HG03135 (cell line): ENCODE measurements around the gene STIM2.

Experiments used
- ATAC-seq: cut with Tn5 transposase; IDR thresholded peaks from one replicate; pipeline ENCODE4 v1.9.1; 2021; ENCODE audit warnings: mild to moderate bottlenecking, moderate library complexity; ENCODE audit not compliant: unreplicated experiment

Gene STIM2

DNA sequence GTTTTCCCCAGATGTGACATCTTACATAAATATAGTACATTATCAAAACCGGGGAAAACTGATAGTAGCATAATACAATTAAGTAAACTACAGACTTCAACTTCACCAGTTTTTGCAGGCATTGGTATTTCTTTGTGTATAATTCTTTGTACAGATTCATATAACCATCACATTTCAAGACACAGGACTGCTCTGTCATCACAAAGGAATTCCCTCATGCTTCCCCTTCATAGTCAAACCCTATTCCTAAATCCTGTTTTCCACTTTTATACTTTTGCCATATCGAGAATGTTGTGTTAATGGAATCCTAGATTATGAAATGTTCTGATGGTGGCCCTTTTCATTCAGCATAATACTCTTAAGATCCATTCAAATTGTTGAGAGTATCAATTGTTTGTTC is 36.0 kb downstream of the STIM2 start:
- ATAC-seq = no peak

DNA sequence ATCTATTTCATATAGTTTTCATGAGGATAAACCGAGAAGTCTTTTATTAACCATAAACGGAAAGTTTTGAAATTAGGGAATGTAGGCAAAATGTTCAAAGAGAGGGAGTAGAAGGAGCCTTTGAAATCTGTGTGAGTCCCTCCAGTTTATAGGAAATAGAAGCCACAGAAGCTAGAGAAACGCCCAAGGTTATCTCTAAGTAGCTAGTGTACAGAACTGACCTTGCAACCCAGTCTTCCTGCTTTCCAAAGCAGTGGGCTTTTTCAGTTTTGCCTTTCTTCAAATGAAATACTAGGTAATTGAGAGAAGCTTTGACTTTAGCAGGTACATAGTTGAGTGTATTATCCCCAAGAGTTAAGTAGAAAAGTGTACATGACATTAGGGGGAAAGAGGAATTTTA is 39.4 kb downstream of the STIM2 start:
- ATAC-seq = no peak

- no peak for ATAC-seq
Measured at GRCh38 chr4:26900765-26901164, 40.1 kb downstream of the STIM2 start.

DNA sequence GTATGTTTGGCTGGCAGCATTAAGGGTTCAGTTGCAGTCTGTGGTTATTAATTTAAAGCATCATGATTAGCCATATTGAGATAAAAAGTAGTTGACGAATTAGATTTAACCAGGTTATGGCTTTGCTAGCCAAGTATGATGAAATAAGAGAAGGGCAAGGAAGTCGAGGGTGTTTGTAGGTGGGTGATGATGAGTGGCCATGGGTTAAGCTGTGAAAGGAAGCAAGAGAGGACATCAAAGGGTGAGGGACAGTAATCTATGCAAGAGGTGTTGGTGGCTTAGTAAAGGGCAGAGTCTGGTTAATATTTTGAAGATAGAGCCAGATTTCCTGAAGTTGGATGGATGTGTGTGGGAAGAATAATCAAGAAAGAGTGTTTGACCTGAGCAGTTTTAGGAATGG is 44.5 kb downstream of the STIM2 start:
- no peak for ATAC-seq

- no peak for ATAC-seq
Measured at GRCh38 chr4:26907731-26908599, 47.3 kb downstream of the STIM2 start.

- ATAC-seq = no peak
Measured at GRCh38 chr4:26909369-26909768, 48.7 kb downstream of the STIM2 start.

GRCh38 chr4:26911254-26911653 is 50.6 kb downstream of the STIM2 start:
- ATAC-seq = no peak

DNA sequence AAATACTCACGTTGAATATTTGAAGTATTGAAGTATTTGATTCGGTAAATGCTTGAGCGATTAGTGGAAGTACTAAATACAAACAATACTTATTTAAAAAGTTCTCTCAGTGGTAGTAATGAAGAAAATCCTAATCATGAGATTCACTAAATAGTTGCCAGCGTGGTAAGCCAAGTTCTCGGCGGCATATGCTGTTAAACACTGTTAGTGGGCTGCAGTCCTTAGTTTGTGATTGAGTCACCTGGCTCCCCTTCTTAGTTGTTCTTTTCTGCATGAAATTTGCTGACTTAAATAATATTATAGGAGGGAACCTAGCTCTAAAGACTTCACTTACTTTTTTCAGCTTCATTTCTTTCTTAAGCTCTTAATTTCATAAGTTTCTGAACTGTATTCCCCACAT is 51.4 kb downstream of the STIM2 start:
- ATAC-seq = no peak

DNA sequence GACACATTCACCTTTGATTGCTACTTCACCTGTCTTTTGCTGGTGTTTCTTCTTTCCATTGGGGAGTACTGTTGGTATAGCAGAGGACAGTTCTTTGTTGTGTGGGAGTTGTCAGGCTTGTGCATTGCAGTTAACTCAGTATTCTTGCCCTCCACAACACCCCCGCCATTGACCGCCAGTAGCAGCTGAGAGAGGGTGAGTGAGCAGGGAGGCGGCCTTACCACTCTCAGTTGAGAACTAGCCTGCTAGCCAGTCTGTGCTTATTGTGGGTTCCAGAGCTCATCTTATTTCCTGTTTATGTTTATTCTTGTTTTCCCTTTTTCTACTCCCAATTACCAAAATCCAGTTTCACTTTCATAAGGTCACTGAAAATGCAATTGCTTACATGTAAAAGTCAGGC is 52.2 kb downstream of the STIM2 start:
- ATAC-seq = no peak

GRCh38 chr4:26916195-26916594 is 55.6 kb downstream of the STIM2 start:
- ATAC-seq = no peak

DNA sequence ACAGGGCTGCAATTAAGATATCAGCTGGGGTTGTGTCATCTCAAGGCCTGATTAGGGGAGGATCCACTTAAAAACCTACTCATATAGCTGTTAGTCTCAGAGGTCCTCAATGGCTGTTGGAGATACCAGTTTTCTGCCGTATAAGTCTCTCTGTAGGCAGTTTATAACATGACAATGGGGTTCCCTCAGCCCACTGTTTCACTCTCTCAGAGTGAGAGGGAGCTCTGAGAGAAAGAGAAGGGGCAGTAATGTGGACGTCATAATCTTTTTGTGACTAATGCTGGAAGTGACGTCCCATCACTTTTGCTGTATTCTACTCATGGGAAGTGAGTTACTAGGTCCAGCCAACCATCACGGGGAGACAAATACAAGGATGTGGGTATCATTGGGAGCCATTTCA is 70.3 kb downstream of the STIM2 start:
- ATAC-seq = no peak

DNA sequence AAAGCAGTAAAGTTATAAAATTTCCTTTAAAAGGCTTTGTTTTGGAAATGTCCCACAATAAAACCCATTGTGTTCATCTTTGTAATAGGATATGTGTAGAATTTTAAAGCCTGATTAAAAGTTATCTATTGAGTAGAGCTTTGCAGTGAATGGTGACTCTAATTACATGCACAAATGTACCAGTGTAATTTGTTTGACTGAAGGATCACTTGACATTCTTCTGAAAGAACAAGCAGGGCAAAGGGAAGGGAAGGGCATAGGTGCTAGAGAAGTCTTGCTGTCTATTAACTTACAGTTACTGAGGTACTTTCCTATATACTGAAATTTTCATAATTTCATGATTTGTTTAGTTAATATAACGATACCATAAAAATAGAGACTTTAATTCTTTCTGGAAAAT is 70.8 kb downstream of the STIM2 start:
- no peak for ATAC-seq

DNA sequence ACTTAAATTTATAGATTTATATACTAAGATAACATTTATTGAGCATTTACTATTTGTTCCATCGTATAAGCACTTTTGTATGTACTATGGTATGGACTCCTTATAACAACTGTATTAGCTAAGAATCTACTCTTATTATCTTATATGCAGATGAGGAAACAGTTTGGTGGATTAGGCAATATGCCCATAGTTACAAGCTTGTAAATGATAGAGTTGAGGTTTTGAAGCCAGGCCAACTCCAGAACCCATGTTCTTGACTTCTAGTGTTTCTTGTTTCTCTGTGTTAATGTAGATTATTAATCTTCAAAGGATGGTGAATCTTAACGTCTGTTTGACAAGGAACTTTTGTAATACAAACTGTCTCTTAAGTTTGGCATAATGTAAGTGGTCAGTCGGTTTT is 71.3 kb downstream of the STIM2 start:
- no peak for ATAC-seq

- no peak for ATAC-seq
Measured at GRCh38 chr4:26935397-26935796, 74.8 kb downstream of the STIM2 start.

- no peak for ATAC-seq
Measured at GRCh38 chr4:26936284-26937065, 75.8 kb downstream of the STIM2 start.

DNA sequence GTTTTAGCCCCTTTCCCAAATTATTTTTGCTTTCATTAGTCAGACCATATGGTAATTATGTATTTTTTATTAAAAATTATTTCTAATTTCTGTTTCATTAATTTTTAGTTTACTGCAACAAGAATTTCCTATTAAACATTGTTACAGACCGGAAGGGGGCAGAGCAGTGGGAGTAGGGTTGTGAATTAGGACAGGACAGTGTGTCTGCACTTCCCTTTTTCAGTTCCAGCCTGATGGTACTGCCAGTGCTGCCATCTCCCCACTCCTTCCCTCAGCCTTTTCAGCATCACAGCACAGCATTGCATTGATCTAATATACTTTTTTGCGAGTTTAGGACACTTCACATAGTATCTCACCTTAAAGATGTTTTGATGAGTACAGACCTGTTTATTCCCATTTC is 76.5 kb downstream of the STIM2 start:
- no peak for ATAC-seq

- ATAC-seq = no peak
Measured at GRCh38 chr4:26937567-26937966, 76.9 kb downstream of the STIM2 start.

DNA sequence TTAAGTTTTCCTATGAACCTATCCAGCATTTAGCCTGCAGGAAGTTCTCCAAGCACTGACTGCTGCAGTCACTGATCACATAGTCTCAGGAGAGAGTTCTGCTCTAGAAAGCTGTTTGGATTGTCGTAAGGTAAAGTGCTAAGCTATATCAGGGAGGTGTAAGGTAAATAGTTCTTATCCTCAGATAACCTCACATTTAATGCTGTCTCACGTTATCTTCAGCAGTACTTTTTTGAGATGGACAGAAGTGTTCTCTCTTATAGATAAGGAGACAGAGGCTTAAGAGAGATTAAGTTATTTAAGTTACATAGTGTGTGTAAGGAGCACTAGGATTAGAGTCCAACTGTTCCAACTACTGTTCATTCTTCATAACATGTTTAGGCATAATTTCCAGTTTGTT is 77.9 kb downstream of the STIM2 start:
- no peak for ATAC-seq

- ATAC-seq = no peak
Measured at GRCh38 chr4:26941951-26942350, 81.3 kb downstream of the STIM2 start.

- no peak for ATAC-seq
Measured at GRCh38 chr4:26942871-26943270, 82.2 kb downstream of the STIM2 start.

GRCh38 chr4:26943391-26943790 is 82.8 kb downstream of the STIM2 start:
- ATAC-seq = no peak

- no peak for ATAC-seq
Measured at GRCh38 chr4:26945794-26946193, 85.2 kb downstream of the STIM2 start.
